Measurements from ENCODE around the gene HDDC3.
A peak's percentile ranks its signal among the peaks of the same experiment; 100 is the strongest.

HDDC3 gene

DNA sequence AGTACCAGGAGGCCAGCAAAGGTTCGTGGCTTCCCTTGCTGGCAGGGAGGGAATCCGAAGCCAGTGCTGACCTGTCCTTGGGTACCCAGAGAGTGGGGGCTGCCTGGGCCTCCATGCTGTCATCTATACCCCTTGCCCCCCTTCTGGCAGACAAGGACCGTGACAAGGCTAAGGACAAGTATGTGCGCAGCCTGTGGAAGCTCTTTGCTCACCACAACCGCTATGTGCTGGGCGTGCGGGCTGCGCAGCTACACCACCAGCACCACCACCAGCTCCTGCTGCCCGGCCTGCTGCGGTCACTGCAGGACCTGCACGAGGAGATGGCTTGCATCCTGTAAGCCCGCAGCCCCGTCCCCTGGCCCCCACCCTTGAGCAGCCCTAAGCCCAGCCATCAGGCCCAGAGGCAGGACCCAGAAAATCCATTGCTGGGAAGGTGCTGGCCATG, 45.3 kb downstream of the HDDC3 start:
- in situ Hi-C loops (cut with HindIII; ENCODE audit: low sequenced_read_pairs) = no loop called here
- no peak for DNase-seq (ENCODE audit: low read depth, low spot score)
- TF ChIP-seq, protein P1, sequence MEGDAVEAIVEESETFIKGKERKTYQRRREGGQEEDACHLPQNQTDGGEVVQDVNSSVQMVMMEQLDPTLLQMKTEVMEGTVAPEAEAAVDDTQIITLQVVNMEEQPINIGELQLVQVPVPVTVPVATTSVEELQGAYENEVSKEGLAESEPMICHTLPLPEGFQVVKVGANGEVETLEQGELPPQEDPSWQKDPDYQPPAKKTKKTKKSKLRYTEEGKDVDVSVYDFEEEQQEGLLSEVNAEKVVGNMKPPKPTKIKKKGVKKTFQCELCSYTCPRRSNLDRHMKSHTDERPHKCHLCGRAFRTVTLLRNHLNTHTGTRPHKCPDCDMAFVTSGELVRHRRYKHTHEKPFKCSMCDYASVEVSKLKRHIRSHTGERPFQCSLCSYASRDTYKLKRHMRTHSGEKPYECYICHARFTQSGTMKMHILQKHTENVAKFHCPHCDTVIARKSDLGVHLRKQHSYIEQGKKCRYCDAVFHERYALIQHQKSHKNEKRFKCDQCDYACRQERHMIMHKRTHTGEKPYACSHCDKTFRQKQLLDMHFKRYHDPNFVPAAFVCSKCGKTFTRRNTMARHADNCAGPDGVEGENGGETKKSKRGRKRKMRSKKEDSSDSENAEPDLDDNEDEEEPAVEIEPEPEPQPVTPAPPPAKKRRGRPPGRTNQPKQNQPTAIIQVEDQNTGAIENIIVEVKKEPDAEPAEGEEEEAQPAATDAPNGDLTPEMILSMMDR (IDR thresholded peaks at IDR 0.05; ENCODE audit: low read depth, low read length) = no peak
- H3K4me3 ChIP-seq (ENCODE audit: low read depth, low read length) = no peak overlapping the region

DNA sequence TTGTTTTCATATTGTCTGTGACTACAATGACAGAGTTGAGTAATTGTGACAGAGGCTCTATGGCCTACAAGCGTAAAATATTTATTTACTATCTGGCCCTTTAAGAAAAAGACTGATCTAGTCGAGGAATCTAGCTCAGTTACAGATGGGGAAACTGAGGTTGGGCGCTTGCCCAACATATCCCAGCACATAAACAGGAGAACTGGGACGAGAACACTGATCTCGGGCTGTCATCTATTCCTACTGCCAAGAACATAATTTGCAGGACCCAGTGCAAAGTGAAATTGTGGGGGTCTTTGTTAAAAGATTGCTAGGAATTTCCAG, 46.1 kb downstream of the HDDC3 start:
- no peak overlapping the region for H3K4me3 ChIP-seq (ENCODE audit: low read depth, low read length)
- TF ChIP-seq, protein P1 (IDR thresholded peaks at IDR 0.05; ENCODE audit: low read depth, low read length) = no peak
- in situ Hi-C loops (cut with HindIII; ENCODE audit: low sequenced_read_pairs) = no loop called here
- no peak for DNase-seq (ENCODE audit: low read depth, low spot score)

DNA sequence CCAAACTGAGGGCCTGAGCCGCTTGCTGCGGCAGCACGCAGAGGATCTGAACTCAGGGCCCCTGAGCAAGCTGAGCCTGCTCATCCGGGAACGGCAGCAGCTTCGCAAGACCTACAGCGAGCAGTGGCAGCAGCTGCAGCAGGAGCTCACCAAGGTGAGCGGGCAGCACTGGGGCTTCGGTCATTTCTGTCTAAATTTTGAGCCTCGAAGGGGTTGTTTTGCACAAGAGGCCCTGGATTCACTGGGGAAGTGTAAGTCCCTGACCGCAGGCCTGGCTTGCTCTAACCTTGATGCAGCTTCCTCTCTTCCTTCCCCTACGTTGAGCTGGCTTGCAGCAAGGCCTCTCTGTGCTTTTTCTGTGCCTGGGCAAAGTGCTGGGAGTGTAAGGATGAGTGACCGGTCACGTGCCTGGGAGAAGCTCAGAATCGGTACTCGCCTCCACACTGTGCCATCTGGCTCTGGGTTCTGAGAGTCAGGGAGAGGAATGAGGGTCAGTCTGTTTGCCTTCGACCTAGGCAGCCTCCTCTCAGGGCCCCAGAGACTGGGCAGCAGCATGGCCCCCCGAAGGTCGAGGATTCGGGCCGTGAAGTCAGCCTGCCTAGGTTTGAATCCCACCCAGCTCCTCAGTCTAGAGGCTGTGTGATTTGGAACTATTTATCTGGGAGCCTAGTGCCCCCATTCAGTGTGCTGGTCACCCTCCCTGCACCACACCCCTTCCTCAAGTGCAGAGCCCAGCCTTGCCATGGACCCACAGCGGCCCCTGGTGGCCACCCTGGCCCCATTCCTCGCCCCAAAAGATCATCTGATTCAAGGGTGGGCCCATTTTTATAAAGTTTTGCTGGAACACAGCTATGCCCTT, 46.7 kb downstream of the HDDC3 start:
- no peak overlapping the region for H3K4me3 ChIP-seq (ENCODE audit: low read depth, low read length)
- in situ Hi-C loops (cut with HindIII; ENCODE audit: low sequenced_read_pairs) = no loop called here
- TF ChIP-seq, protein P1 (IDR thresholded peaks at IDR 0.05; ENCODE audit: low read depth, low read length) = peak; percentile 98
- DNase-seq (ENCODE audit: low read depth, low spot score) = peak; percentile 66

DNA sequence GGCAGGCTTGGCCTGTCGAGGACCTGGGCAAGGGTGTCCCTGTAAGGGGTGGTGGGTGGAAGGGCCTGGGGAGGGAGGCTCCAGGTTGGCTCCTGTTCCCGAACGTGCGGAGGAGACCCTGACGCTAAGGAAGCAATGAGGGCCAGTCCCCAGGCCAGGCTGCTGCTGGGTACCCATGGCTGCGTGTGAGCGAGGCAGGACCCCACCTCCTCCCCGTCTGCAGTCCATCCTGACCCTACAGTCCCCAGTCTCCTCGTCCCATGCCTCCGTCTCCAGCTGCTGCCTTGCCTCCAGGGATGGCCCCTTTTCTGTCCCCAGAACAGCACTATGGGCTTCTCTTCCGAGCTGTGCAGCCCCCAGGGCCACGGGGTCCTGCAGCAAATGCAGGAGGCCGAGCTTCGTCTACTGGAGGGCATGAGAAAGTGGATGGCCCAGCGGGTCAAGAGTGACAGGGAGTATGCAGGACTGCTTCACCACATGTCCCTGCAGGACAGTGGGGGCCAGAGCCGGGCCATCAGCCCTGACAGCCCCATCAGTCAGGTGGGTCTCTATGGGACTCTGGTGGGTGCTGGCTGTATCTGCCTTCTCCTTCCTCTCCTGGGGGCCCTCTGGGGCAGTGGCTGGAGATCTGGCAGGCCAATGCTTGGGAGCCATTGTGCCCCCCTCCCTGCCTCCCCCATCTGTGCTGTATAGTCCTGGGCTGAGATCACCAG, 47.5 kb downstream of the HDDC3 start:
- peak overlapping the region; percentile 39 for H3K4me3 ChIP-seq (ENCODE audit: low read depth, low read length)
- no peak for DNase-seq (ENCODE audit: low read depth, low spot score)
- TF ChIP-seq, protein P1 (IDR thresholded peaks at IDR 0.05; ENCODE audit: low read depth, low read length) = no peak
- in situ Hi-C loops (cut with HindIII; ENCODE audit: low sequenced_read_pairs) = no loop called here

DNA sequence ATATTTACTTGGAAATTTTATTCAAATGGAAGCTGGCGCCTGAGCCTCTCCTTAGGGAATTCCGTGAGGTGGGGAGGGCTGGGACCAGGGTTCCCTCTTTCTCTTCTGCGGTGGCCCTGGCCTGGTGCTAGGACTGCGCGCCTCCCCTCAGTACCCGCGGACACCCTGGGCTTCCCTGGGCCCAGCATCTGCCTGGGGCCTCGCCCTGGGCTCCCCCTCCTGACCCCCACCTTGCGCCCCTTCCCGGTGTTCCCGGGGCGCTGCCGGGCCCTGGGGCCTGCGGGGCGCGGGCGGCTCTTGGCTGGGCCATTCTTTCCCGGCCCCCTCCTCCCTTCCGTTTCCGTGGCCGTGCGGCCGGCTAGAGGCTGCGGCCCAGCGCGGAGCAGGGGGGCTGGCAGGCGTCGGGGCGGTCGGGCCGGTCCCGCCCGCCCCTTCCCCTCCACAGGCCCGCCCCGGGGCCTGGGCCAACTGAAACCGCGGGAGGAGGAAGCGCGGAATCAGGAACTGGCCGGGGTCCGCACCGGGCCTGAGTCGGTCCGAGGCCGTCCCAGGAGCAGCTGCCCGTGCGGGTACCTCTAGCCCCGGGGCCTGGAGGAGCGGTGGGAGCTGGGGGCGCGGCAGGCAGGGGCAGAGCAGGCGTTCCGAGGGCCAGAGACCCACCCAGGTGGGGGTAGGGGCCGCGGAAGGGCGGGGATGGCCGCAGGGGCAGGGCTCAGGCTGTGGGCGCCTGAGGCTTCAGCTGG, 48.2 kb downstream of the HDDC3 start, which contains the start of gene FES:
TSS of gene FES (plus strand) at position 529 of the 743 bp plus-strand sequence. CDS start 542 bp downstream, outside the sequence.
- peak; percentile 56 for DNase-seq (ENCODE audit: low read depth, low spot score)
- in situ Hi-C loops (cut with HindIII; ENCODE audit: low sequenced_read_pairs) = no loop called here
- TF ChIP-seq, protein P1 (IDR thresholded peaks at IDR 0.05; ENCODE audit: low read depth, low read length) = no peak
- peak within 1 kb of the TSS; percentile 39 for H3K4me3 ChIP-seq (ENCODE audit: low read depth, low read length)

DNA sequence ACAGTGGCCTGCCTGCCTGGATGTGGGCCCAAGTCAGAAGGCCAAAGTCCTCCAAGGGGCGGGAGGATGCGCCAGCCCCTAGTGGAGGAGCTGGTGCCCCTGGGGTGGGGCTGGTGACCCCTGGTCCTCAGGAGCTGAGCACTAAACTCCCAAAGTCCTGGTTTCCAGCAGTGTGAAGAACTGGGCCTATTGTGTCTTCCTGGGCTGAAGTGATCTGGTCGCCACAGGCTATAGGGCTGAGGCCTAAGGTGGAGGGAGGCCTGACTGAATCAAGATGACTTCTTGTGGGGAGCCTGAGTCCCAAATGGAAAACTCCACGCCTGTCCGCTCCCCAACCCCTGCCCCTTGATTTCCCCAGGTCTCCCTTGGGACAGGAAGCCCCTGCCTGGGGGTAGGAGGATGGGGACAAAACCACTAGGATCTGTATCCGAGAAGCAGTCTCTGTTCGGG, 48.8 kb downstream of the HDDC3 start:
- no peak for DNase-seq (ENCODE audit: low read depth, low spot score)
- H3K4me3 ChIP-seq (ENCODE audit: low read depth, low read length) = no peak overlapping the region
- in situ Hi-C loops (cut with HindIII; ENCODE audit: low sequenced_read_pairs) = no loop called here
- TF ChIP-seq, protein P1 (IDR thresholded peaks at IDR 0.05; ENCODE audit: low read depth, low read length) = no peak
